Measurements from ENCODE around the gene PAPSS2. TPM values are rescaled to one million over a fixed set of nuclear protein-coding genes. Genes with fewer than 3 reads are reported as not detected.

PAPSS2 gene
- total and polyA plus RNA-seq, 2 experiments from 2014 or later: 13.2 to 19.6 TPM

- Histone ChIP-seq H2AFZ (no peak overlapping the region), H3K9me2 (ENCODE audit: insufficient read depth) (peaks cover 27% of the 10 kb centered on the region), H3K79me2 (replicated peaks; ENCODE audit: insufficient read depth) (no peaks in the 10 kb centered on the region), H4K20me1 (replicated peaks; ENCODE audit: insufficient read depth) (no peaks in the 10 kb centered on the region), H3K27ac (ENCODE audit: low read depth) (no peak overlapping the region), H3F3A (replicated peaks; ENCODE audit: low read depth) (no peaks in the 10 kb centered on the region), H3K4me3 (no peak overlapping the region), H3K36me3 (ENCODE audit: insufficient read depth) (no peaks in the 10 kb centered on the region), H3K4me2 (no peak overlapping the region), H3K27me3 (ENCODE audit: insufficient read depth) (no peaks in the 10 kb centered on the region), H3K4me1 (ENCODE audit: insufficient read depth) (peaks cover 12% of the 10 kb centered on the region)
- Mint-ChIP-seq H3K4me3 (no peak overlapping the region), H3K36me3 (ENCODE audit: low read depth) (peaks cover 18% of the 10 kb centered on the region), H3K27ac (no peak overlapping the region), H3K4me1 (peaks cover 6% of the 10 kb centered on the region; the same call in 2 of the 3 replicates), H3K9me3 (peaks cover 21% of the 10 kb centered on the region; the same call in 2 of the 3 replicates), H3K27me3 (ENCODE audit: insufficient read depth, low read depth, poor library complexity) (peaks cover 6% of the 10 kb centered on the region)
- TF ChIP-seq STAT1 (IDR thresholded peaks at IDR 0.05; ENCODE audit: unreplicated experiment) (no peak), EZH2phosphoT487 (IDR thresholded peaks at IDR 0.05; ENCODE audit: unreplicated experiment) (no peak), ZNF331 (CRISPR knock-in tag; IDR thresholded peaks at IDR 0.05; ENCODE audit: low read depth) (no peak), ZNF114 (CRISPR knock-in tag; IDR thresholded peaks at IDR 0.05) (no peak), EZH2 (IDR thresholded peaks at IDR 0.05; ENCODE audit: low read depth, unreplicated experiment) (no peak), REST (IDR thresholded peaks at IDR 0.05; ENCODE audit: unreplicated experiment) (no peak), ZNF462 (CRISPR knock-in tag; IDR thresholded peaks at IDR 0.05) (no peak), NANOG (IDR thresholded peaks at IDR 0.05; ENCODE audit: borderline replicate concordance) (no peak)
- ATAC-seq (no peak), DNase-seq (ENCODE audit: low spot score) (no peak)
These were observed 27.2 kb upstream of the PAPSS2 start for GRCh38 chr10:87632454-87632853.

All from GM23338 (cell line).